Limb (tissue), 2 donors: ENCODE results near the gene TDG.

Source experiments
- DNase-seq, 2 donors: peaks; one replicate each; pipeline ENCODE4 v3.0.0-alpha.2; 2016; ENCODE audit errors: extremely low spot score in 2 of 2

TDG gene

GRCh38 chr12:103960616-103961227 is 5.0 kb upstream of the TDG start:
- no peak for DNase-seq

GRCh38 chr12:103962493-103962892 is 3.2 kb upstream of the TDG start:
- DNase-seq: no peak

GRCh38 chr12:103964805-103965204 is 867 bp upstream of the TDG start:
- no peak for DNase-seq

GRCh38 chr12:103965255-103965589 is 450 bp upstream of the TDG start:
- no peak for DNase-seq

GRCh38 chr12:103966736-103967135 is 1.1 kb downstream of the TDG start:
- DNase-seq: no peak

- no peak for DNase-seq
Measured at GRCh38 chr12:103969391-103969790, 3.7 kb downstream of the TDG start.

- DNase-seq: no peak
Measured at GRCh38 chr12:103973909-103974308, 8.2 kb downstream of the TDG start.

GRCh38 chr12:103975368-103975767 is 9.7 kb downstream of the TDG start:
- no peak for DNase-seq

GRCh38 chr12:103978384-103978982 is 12.8 kb downstream of the TDG start:
- DNase-seq: no peak

- no peak for DNase-seq
Measured at GRCh38 chr12:103986829-103987228, 21.2 kb downstream of the TDG start.

- peak in 1 of 2 donors; percentile 42 for DNase-seq
Measured at GRCh38 chr12:103994235-103994634, 28.6 kb downstream of the TDG start.

GRCh38 chr12:103996595-103996994 is 30.9 kb downstream of the TDG start:
- DNase-seq: no peak

GRCh38 chr12:103997286-103997900 is 31.7 kb downstream of the TDG start:
- DNase-seq: no peak

- DNase-seq: peak; percentile 64
Measured at GRCh38 chr12:103998976-103999375, 33.3 kb downstream of the TDG start.

GRCh38 chr12:104000807-104001434 is 35.2 kb downstream of the TDG start:
- peak in 1 of 2 donors; percentile 46 for DNase-seq

GRCh38 chr12:104002686-104003085 is 37.0 kb downstream of the TDG start:
- DNase-seq: no peak

GRCh38 chr12:104003596-104003995 is 37.9 kb downstream of the TDG start:
- DNase-seq: no peak

- no peak for DNase-seq
Measured at GRCh38 chr12:104006929-104007328, 41.3 kb downstream of the TDG start.

- DNase-seq: no peak
Measured at GRCh38 chr12:104010121-104010520, 44.4 kb downstream of the TDG start.

- DNase-seq: no peak
Measured at GRCh38 chr12:104010606-104011169, 45.0 kb downstream of the TDG start.

- no peak for DNase-seq
Measured at GRCh38 chr12:104011253-104011652, 45.6 kb downstream of the TDG start.

- no peak for DNase-seq
Measured at GRCh38 chr12:104012331-104012730, 46.7 kb downstream of the TDG start.
